HEK293 (cell line): ENCODE results near the gene TRAK2.
A peak's percentile ranks its signal among the peaks of the same experiment; 100 is the strongest.

Experiments
- CTCF ChIA-PET: fragments of 350-600 bp; formaldehyde crosslinking; extraction: SDS; loops from one replicate; lab custom pipeline; 2021; ENCODE audit warnings: antibody characterized with exemption; lab: Yijun Ruan, JAX
- POLR2A ChIA-PET: fragments of 300-600 bp; formaldehyde crosslinking; extraction: SDS; loops from one replicate; lab custom pipeline; 2020; ENCODE audit warnings: antibody characterized with exemption, inconsistent platforms; lab: Yijun Ruan, JAX
- H3K27ac ChIP-seq: fragments of 200-500 bp; sonication (Bioruptor generic); 2 replicates; pipeline ENCODE4 v1.5.1; 2014; ENCODE audit warnings: low read depth, low read length, control low read depth, inconsistent platforms; ENCODE audit errors: extremely low read depth
- H3K36me3 ChIP-seq, 2 experiments: fragments of 200-500 bp in 1 of 2; sonication (Bioruptor generic) in 1 of 2; 1 replicate in 1 of 2; 2 replicates in 1 of 2; pipeline ENCODE4 v1.5.1; 2014 to 2017; ENCODE audit warnings: inconsistent platforms in 2 of 2, low read length in 2 of 2; ENCODE audit not compliant: control insufficient read depth in 2 of 2, insufficient read depth in 1 of 2
- H3K4me1 ChIP-seq: fragments of 200-500 bp; sonication (Bioruptor generic); 2 replicates; pipeline ENCODE4 v1.5.1; 2014; ENCODE audit warnings: mild to moderate bottlenecking, low read length, inconsistent platforms; ENCODE audit not compliant: control insufficient read depth, insufficient read depth
- H3K4me3 ChIP-seq: 2 replicates; pipeline ENCODE4 v1.5.1; 2011; ENCODE audit warnings: low read depth, mild to moderate bottlenecking, control low read depth, low read length, moderate library complexity
- H3K9me3 ChIP-seq: fragments of 200-500 bp; sonication (Bioruptor generic); 2 replicates; pipeline ENCODE4 v1.5.1; 2014; ENCODE audit warnings: low read depth, low read length, inconsistent platforms; ENCODE audit not compliant: control insufficient read depth, insufficient read depth
- GLI4 ChIP-seq: fragments of 450-650 bp; formaldehyde crosslinking; IDR thresholded peaks from 2 replicates; pipeline ENCODE4 v1.5.1; 2016; ENCODE audit warnings: missing biosample characterization, missing genetic modification characterization
- ZBTB20 ChIP-seq: fragments of 450-650 bp; formaldehyde crosslinking; IDR thresholded peaks from 2 replicates; pipeline ENCODE4 v1.5.1; 2016; ENCODE audit warnings: missing biosample characterization, missing genetic modification characterization
- ZEB2 ChIP-seq: fragments of 450-650 bp; formaldehyde crosslinking; IDR thresholded peaks from 2 replicates; pipeline ENCODE4 v1.5.1; 2016; ENCODE audit warnings: missing biosample characterization, missing genetic modification characterization
- ZNF138 ChIP-seq: fragments of 450-650 bp; formaldehyde crosslinking; IDR thresholded peaks from 2 replicates; pipeline ENCODE4 v1.5.1; 2016; ENCODE audit warnings: missing biosample characterization, missing genetic modification characterization, borderline replicate concordance
- ZNF148 ChIP-seq: fragments of 450-650 bp; formaldehyde crosslinking; IDR thresholded peaks from 2 replicates; pipeline ENCODE4 v1.5.0; 2017; ENCODE audit warnings: missing biosample characterization, missing genetic modification characterization, borderline replicate concordance
- ZNF184 ChIP-seq: fragments of 450-650 bp; IDR thresholded peaks from 2 replicates; pipeline ENCODE4 v1.5.1; 2018; ENCODE audit warnings: missing biosample characterization, mild to moderate bottlenecking, missing genetic modification characterization
- ZNF214 ChIP-seq: fragments of 450-650 bp; formaldehyde crosslinking; IDR thresholded peaks from 2 replicates; pipeline ENCODE4 v1.5.1; 2017; ENCODE audit warnings: missing biosample characterization, mild to moderate bottlenecking, missing genetic modification characterization, borderline replicate concordance
- ZNF239 ChIP-seq: fragments of 450-650 bp; formaldehyde crosslinking; IDR thresholded peaks from 2 replicates; pipeline ENCODE4 v1.5.1; 2016; ENCODE audit warnings: missing biosample characterization, missing genetic modification characterization
- ZNF335 ChIP-seq: fragments of 450-650 bp; formaldehyde crosslinking; conservative IDR thresholded peaks from 2 replicates; pipeline ENCODE4 v1.5.1; 2016; ENCODE audit warnings: missing biosample characterization, missing genetic modification characterization
- ZNF426 ChIP-seq: fragments of 450-650 bp; formaldehyde crosslinking; IDR thresholded peaks from 2 replicates; pipeline ENCODE4 v1.5.1; 2017; ENCODE audit warnings: missing biosample characterization, missing genetic modification characterization, mild to moderate bottlenecking, inconsistent platforms, moderate library complexity
- ZNF433 ChIP-seq: fragments of 450-650 bp; formaldehyde crosslinking; IDR thresholded peaks from 2 replicates; pipeline ENCODE4 v1.5.1; 2016; ENCODE audit warnings: missing biosample characterization, missing genetic modification characterization, low read depth
- ZNF514 ChIP-seq: fragments of 450-650 bp; formaldehyde crosslinking; IDR thresholded peaks from 2 replicates; pipeline ENCODE4 v1.5.1; 2016; ENCODE audit warnings: missing biosample characterization, missing genetic modification characterization
- ZNF621 ChIP-seq: fragments of 450-650 bp; formaldehyde crosslinking; IDR thresholded peaks from 2 replicates; pipeline ENCODE4 v1.5.1; 2017; ENCODE audit warnings: missing biosample characterization, missing genetic modification characterization
- ZNF677 ChIP-seq: fragments of 450-650 bp; IDR thresholded peaks from 2 replicates; pipeline ENCODE4 v1.5.0; 2018; ENCODE audit warnings: missing biosample characterization, mild to moderate bottlenecking, missing genetic modification characterization, moderate library complexity
- TF ChIP-seq, protein P1 (sequence below): fragments of 450-650 bp; formaldehyde crosslinking; IDR thresholded peaks from 2 replicates; pipeline ENCODE4 v1.5.1; 2017; ENCODE audit warnings: missing biosample characterization, missing genetic modification characterization
- TF ChIP-seq, protein P2 (sequence below): fragments of 450-650 bp; formaldehyde crosslinking; IDR thresholded peaks from 2 replicates; pipeline ENCODE4 v1.5.1; 2017; ENCODE audit warnings: missing biosample characterization, missing genetic modification characterization
- TF ChIP-seq, protein P3 (sequence below): fragments of 450-650 bp; formaldehyde crosslinking; IDR thresholded peaks from 2 replicates; pipeline ENCODE4 v1.5.1; 2017; ENCODE audit warnings: missing biosample characterization, missing genetic modification characterization
- TF ChIP-seq, protein P4 (sequence below): fragments of 450-650 bp; formaldehyde crosslinking; IDR thresholded peaks from 2 replicates; pipeline ENCODE4 v1.5.1; 2017; ENCODE audit warnings: missing biosample characterization, mild to moderate bottlenecking, missing genetic modification characterization, moderate library complexity

Gene TRAK2

GRCh38 chr2:201458381-201458780 is 7.1 kb upstream of the TRAK2 start (continued):
- TF ChIP-seq ZNF514 (tag by site-specific recombination) (no peak), ZEB2 (tag by site-specific recombination) (no peak)
- TF ChIP-seq, protein P1, sequence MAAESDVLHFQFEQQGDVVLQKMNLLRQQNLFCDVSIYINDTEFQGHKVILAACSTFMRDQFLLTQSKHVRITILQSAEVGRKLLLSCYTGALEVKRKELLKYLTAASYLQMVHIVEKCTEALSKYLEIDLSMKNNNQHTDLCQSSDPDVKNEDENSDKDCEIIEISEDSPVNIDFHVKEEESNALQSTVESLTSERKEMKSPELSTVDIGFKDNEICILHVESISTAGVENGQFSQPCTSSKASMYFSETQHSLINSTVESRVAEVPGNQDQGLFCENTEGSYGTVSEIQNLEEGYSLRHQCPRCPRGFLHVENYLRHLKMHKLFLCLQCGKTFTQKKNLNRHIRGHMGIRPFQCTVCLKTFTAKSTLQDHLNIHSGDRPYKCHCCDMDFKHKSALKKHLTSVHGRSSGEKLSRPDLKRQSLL: no peak

DNA sequence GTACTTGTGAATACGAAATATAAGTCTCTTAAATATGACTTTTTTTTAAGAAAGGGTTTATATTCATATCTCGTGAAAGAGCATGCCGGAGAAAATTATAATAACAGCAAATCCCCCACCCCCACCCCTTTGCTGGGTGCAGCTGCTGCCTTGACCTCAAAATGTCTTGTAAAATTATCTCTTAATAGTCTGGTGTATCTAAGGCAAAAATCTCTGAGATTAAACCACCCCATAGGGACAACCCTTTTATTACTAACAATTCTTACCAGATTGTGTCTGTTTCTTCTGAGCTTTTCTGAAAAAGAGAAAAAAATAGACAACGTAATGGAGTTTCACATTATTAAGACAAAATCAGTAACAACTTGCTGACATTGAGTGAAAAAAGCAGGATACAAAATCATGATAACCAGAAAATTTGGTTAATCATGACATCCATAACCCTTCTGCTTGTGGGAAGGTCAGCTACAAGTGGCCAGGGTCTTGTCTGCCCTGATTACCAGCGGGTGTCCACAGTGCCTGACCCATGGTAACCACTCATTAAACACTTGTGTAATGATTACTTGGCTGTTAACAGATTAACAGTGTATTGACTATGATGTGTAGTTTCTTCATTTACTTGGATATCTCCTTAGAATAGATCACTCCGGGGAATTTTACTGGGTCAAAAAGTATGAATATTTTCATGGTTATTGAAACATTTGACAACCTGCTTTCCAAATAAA is 1.8 kb upstream of the TRAK2 start:
- Histone ChIP-seq H3K36me3 (peaks cover 10% of the 10 kb centered on the region in 2 experiments), H3K27ac (no peak overlapping the region), H3K4me3 (0 out of 2 replicates have a peak overlapping the region, but pooled peaks have one; percentile 100), H3K9me3 (no peaks in the 10 kb centered on the region), H3K4me1 (peaks cover 9% of the 10 kb centered on the region)
- CTCF ChIA-PET: interaction anchor here (0.6 to 0.7 kb wide), 3 partner anchors 34 to 740 kb away, joined by 3 read pairs; no protein-coding TSS in a partner anchor
- POLR2A ChIA-PET: no interaction called here
- TF ChIP-seq ZNF184 (tag by site-specific recombination): no peak
- peak; percentile 38; the same call in 1 of the 2 replicates for TF ChIP-seq ZNF335

DNA sequence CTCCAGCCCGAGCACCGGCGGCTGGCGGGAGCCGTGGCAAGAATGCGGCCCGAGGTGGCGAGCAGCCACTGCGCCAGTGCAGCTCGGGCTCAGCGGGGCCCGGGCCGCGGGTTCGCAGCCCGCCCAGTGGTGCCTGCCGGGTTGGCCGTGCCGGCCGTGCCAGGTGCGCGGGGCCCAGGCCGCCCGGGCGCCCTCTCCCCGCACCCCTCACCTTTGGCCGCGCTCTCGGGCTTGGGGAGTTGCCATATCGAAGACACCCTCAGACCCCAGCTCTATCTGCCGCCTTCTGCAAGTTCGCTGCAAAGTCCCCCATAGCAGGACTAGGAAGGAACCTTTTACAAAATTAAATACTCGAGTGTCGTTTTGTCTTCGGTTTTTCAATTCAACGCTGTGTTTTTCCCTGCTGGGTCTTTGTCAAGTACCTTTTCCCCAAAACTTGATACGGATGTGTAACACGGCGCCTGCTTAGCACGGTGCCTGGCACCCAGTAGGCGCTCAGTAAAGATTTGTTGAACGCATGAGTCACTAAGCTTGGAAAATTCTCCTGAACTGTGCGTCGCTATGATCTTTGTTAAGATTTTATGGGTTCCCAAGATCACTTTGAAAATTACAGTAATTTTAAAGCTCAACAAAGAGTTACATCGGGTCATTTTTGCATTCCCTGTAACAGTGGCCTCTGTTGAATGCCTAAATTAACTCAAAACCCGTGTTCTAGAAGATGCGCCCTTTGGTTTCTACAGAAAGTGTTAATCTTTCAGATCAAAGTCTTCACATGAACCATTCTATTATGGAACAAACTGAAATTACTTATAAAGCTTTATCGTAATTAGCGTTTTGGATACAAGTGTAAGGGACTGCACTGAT is 1.0 kb upstream of the TRAK2 start:
- Histone ChIP-seq H3K27ac (peak overlapping the region; percentile 84), H3K36me3 (peaks cover 10% of the 10 kb centered on the region in 2 experiments), H3K9me3 (no peaks in the 10 kb centered on the region), H3K4me1 (peaks cover 9% of the 10 kb centered on the region), H3K4me3 (peak overlapping the region; percentile 100)
- CTCF ChIA-PET: interaction anchor here (0.6 to 1.0 kb wide), 4 partner anchors 33 to 740 kb away, joined by 3 read pairs; no protein-coding TSS in a partner anchor
- POLR2A ChIA-PET: interaction anchor here (0.7 to 2.0 kb wide), 12 partner anchors 12 to 220 kb away, joined by 3 to 12 read pairs (median 5); partner anchors contain the start of gene TMEM237
- TF ChIP-seq ZNF514 (tag by site-specific recombination): no peak
- no peak for TF ChIP-seq ZNF148 (tag by site-specific recombination)
- TF ChIP-seq, protein P2, sequence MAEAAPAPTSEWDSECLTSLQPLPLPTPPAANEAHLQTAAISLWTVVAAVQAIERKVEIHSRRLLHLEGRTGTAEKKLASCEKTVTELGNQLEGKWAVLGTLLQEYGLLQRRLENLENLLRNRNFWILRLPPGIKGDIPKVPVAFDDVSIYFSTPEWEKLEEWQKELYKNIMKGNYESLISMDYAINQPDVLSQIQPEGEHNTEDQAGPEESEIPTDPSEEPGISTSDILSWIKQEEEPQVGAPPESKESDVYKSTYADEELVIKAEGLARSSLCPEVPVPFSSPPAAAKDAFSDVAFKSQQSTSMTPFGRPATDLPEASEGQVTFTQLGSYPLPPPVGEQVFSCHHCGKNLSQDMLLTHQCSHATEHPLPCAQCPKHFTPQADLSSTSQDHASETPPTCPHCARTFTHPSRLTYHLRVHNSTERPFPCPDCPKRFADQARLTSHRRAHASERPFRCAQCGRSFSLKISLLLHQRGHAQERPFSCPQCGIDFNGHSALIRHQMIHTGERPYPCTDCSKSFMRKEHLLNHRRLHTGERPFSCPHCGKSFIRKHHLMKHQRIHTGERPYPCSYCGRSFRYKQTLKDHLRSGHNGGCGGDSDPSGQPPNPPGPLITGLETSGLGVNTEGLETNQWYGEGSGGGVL (tag by site-specific recombination): no peak
- TF ChIP-seq ZNF426: no peak
- no peak for TF ChIP-seq ZNF239 (tag by site-specific recombination)
- TF ChIP-seq, protein P3, sequence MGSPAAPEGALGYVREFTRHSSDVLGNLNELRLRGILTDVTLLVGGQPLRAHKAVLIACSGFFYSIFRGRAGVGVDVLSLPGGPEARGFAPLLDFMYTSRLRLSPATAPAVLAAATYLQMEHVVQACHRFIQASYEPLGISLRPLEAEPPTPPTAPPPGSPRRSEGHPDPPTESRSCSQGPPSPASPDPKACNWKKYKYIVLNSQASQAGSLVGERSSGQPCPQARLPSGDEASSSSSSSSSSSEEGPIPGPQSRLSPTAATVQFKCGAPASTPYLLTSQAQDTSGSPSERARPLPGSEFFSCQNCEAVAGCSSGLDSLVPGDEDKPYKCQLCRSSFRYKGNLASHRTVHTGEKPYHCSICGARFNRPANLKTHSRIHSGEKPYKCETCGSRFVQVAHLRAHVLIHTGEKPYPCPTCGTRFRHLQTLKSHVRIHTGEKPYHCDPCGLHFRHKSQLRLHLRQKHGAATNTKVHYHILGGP (tag by site-specific recombination): no peak
- TF ChIP-seq ZBTB20 (tag by site-specific recombination): peak; percentile 3; the same call in 1 of the 2 replicates
- no peak for TF ChIP-seq ZNF677 (tag by site-specific recombination)
- TF ChIP-seq, protein P4, sequence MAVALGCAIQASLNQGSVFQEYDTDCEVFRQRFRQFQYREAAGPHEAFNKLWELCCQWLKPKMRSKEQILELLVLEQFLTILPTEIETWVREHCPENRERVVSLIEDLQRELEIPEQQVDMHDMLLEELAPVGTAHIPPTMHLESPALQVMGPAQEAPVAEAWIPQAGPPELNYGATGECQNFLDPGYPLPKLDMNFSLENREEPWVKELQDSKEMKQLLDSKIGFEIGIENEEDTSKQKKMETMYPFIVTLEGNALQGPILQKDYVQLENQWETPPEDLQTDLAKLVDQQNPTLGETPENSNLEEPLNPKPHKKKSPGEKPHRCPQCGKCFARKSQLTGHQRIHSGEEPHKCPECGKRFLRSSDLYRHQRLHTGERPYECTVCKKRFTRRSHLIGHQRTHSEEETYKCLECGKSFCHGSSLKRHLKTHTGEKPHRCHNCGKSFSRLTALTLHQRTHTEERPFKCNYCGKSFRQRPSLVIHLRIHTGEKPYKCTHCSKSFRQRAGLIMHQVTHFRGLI (tag by site-specific recombination): peak; percentile 73
- TF ChIP-seq ZNF433 (tag by site-specific recombination): no peak
- TF ChIP-seq ZNF621: no peak
- TF ChIP-seq ZNF138 (tag by site-specific recombination): no peak
- no peak for TF ChIP-seq GLI4
- TF ChIP-seq ZNF214 (tag by site-specific recombination): no peak
- peak; percentile 66 for TF ChIP-seq ZNF335
